ENCODE data around the gene TRIM61. TPM values are rescaled to one million over a fixed set of nuclear protein-coding genes. Genes with fewer than 3 reads are reported as not detected.
A peak's percentile ranks its signal among the peaks of the same experiment; 100 is the strongest.
"Not testable (repeated sequence)": the region's sequence is repeated elsewhere in the genome, so short reads cannot be mapped to it uniquely, and the experiment has no call there.

TRIM61 gene
- total and polyA plus RNA-seq, 10 donors, result 0.52 to 1.8 (median 1.4) TPM; not detected in 1

GRCh38 chr4:164959896-164960295 is 17.6 kb downstream of the TRIM61 start:
- Histone ChIP-seq H3K27ac (no peak overlapping the region), H3K27me3 (replicated peaks in 1 of 7) (peaks cover 0 to 7% (median 0%) of the 10 kb centered on the region in 7 donors), H3K9me3 (peaks cover 0 to 7% (median 0%) of the 10 kb centered on the region in 8 donors), H3K36me3 (no peaks in the 10 kb centered on the region), H3K4me3 (no peak overlapping the region), H3K4me1 (peaks cover 0 to 16% (median 6%) of the 10 kb centered on the region in 6 donors)
- TF ChIP-seq POLR2AphosphoS5 (IDR thresholded peaks at IDR 0.05), result no peak
- TF ChIP-seq POLR2A (IDR thresholded peaks at IDR 0.05), result no peak
- TF ChIP-seq, protein P1, sequence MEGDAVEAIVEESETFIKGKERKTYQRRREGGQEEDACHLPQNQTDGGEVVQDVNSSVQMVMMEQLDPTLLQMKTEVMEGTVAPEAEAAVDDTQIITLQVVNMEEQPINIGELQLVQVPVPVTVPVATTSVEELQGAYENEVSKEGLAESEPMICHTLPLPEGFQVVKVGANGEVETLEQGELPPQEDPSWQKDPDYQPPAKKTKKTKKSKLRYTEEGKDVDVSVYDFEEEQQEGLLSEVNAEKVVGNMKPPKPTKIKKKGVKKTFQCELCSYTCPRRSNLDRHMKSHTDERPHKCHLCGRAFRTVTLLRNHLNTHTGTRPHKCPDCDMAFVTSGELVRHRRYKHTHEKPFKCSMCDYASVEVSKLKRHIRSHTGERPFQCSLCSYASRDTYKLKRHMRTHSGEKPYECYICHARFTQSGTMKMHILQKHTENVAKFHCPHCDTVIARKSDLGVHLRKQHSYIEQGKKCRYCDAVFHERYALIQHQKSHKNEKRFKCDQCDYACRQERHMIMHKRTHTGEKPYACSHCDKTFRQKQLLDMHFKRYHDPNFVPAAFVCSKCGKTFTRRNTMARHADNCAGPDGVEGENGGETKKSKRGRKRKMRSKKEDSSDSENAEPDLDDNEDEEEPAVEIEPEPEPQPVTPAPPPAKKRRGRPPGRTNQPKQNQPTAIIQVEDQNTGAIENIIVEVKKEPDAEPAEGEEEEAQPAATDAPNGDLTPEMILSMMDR (IDR thresholded peaks at IDR 0.05 in 8 of 11, conservative IDR thresholded peaks at IDR 0.05 in 3 of 11), result no peak
- WGBS, 5 donors, result 86 to 92% (median 90%) methylated on average over 2 of the region's 2 CpGs
- intact Hi-C loops (cut with DNase I; ENCODE audit: low total_unique reads), result no loop called here
- no peak for DNase-seq

GRCh38 chr4:164959421-164959820 is 18.0 kb downstream of the TRIM61 start:
- H3K36me3 ChIP-seq; H3K9me3 ChIP-seq; DNase-seq; H3K27me3 ChIP-seq (replicated peaks in 1 of 7); H3K4me3 ChIP-seq; intact Hi-C loops (cut with DNase I; ENCODE audit: low total_unique reads); H3K27ac ChIP-seq: not testable (repeated sequence)
- peaks cover 0 to 16% (median 6%) of the 10 kb centered on the region in 6 donors for H3K4me1 ChIP-seq
- 44 to 98% (median 92%) methylated on average over 2 of the region's 3 CpGs for WGBS, 5 donors

DNA sequence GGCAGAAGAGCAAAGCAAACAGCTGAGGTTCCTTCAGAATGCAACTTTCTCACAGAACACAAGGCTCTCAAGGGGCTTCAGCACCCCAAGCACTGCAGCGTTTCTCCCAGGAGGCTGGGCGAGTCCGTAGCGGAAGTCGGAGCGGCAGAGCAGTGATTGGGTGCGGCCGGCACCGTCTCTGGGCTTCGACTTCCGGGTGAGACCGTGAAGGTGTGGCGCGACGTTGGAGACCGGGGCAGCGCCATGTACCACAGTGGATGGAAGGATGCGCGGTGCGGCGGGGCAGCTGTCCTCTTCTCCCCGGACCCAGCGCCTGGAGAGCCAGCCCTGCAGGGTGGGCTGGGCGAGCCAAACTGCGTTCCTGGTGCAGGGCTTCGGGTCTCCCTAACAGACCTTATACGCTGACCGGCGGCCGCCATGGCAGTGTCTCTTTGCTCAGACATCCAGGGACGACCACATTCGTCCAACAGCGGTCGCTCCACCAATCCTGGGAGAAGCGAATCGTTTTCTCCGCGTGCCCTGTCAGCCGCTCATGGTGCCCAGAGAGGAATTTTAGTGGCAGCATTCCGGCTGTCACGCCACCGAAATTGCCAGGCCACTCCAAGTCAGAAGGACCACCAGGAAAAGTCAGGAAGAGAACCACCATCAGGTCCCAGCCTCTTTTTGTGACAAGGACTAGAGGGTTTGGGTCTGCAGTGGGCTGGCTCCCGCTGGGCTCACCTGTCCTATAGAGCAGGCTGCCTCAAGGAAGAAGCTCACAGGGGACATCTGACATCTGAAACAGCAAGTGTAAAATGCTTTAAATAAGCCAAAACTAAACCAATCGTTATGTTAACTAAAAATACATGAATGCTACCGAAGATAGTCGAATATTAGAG is 20.5 kb downstream of the TRIM61 start:
- Histone ChIP-seq H3K4me3 (peak overlapping the region; percentile 51 to 90 (median 59)), H3K27me3 (replicated peaks in 1 of 7) (peaks cover 0 to 7% (median 0%) of the 10 kb centered on the region in 7 donors), H3K36me3 (no peaks in the 10 kb centered on the region), H3K9me3 (peaks cover 0 to 7% (median 0%) of the 10 kb centered on the region in 8 donors), H3K4me1 (peaks cover 0 to 16% (median 6%) of the 10 kb centered on the region in 6 donors), H3K27ac (peak overlapping the region in 4 of 8 donors; percentile 16 to 59 (median 52))
- DNase-seq, result peak; percentile 92
- TF ChIP-seq POLR2AphosphoS5 (IDR thresholded peaks at IDR 0.05), result peak; percentile 71 to 83 (median 81)
- TF ChIP-seq, protein P1 (IDR thresholded peaks at IDR 0.05 in 8 of 11, conservative IDR thresholded peaks at IDR 0.05 in 3 of 11), result no peak
- intact Hi-C loops (cut with DNase I; ENCODE audit: low total_unique reads), result no loop called here
- 7 to 13% (median 8%) methylated on average over 39 to 46 of the region's 46 CpGs for WGBS, 5 donors

DNA sequence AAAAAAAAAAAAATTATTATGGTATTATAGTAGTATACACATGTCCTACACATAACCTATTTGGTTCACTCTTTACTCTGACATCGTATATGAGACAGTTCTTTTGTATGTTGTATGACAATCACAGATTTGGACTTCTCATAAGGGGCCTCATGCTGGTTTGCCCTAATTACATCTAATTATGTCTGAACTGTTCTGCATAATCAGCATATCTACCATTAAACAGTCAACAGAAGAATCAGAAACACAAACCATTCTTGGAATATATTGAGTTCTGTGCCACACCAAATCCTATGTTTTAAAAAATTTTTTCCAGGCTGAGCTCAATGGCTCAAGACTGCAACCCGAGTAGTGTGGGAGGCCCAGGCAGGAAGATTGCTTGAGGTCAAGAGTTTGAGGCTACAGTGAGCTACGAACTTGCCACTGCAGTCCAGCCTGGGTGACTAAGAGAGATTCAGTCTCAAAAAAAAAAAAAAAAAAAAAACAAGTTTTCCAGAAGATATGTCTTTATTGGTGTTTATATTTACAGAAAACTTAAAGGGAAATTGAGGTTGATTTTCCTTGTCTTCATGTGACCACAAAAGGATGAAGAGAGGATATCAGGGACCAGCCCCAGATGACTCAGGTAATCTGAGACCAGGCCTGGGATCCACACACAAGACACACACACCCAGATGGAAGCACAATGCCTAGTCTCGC is 22.2 kb downstream of the TRIM61 start:
- no peak overlapping the region for H3K4me3 ChIP-seq
- H3K9me3 ChIP-seq, result peaks cover 0 to under 1% (median 0%) of the 10 kb centered on the region in 8 donors
- DNase-seq, result no peak
- intact Hi-C loops (cut with DNase I; ENCODE audit: low total_unique reads), result no loop called here
- H3K36me3 ChIP-seq, result no peaks in the 10 kb centered on the region
- H3K4me1 ChIP-seq, result peaks cover 0 to 16% (median 6%) of the 10 kb centered on the region in 6 donors
- TF ChIP-seq, protein P1 (IDR thresholded peaks at IDR 0.05 in 8 of 11, conservative IDR thresholded peaks at IDR 0.05 in 3 of 11), result no peak
- TF ChIP-seq POLR2A (IDR thresholded peaks at IDR 0.05) (no peak), POLR2AphosphoS5 (IDR thresholded peaks at IDR 0.05) (no peak)
- H3K27me3 ChIP-seq (replicated peaks in 1 of 7), result peaks cover 0 to 7% (median 0%) of the 10 kb centered on the region in 7 donors
- no peak overlapping the region for H3K27ac ChIP-seq
- 84 to 93% (median 87%) methylated on average over 4 of the region's 4 CpGs for WGBS, 5 donors

Data from spleen (tissue), 11 donors.